HG02870 (cell line): ENCODE results near the gene RORB.

Source experiments
- ATAC-seq: cut with Tn5 transposase; IDR thresholded peaks from one replicate; pipeline ENCODE4 v1.9.1; 2021; ENCODE audit warnings: mild to moderate bottlenecking, moderate library complexity; ENCODE audit not compliant: unreplicated experiment

The RORB gene

DNA sequence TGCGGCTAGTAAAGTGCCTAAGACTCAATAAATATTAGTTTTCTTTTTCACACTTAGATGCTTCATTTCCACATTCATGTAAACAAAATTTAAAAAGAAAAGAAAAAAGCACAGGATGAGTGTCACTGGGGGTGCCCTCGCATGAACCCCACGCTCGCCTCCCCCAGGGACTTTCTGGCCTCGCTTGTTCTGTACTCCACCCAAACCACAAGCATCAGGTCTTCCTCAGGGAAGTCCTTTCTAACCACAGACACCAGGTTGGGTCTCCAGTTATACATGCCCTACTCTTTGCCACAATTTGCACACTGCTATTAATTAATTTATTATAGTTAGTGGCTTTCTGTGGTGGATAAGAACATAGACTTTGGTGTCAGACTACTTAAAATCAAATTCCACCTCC, 92.4 kb downstream of the RORB start:
- no peak for ATAC-seq

DNA sequence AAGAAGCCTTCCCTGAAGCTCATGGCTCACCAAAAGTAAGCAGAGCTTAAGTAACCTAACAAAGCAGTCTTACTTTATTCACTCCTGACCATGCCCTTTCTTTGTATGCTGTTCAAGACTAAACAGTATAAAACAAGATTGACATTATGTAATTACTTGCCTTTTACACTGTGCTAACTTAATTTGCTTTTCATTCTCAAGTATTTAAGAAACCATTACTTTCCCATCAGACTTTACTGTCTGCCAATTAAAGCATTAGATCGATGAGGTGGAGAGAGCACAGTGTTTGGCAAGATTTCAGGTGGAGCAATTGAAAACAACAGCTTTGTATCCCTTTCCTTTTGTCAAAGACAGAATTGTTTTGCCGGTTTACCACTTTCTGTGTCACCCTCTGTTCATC, 98.2 kb downstream of the RORB start:
- ATAC-seq, result no peak

DNA sequence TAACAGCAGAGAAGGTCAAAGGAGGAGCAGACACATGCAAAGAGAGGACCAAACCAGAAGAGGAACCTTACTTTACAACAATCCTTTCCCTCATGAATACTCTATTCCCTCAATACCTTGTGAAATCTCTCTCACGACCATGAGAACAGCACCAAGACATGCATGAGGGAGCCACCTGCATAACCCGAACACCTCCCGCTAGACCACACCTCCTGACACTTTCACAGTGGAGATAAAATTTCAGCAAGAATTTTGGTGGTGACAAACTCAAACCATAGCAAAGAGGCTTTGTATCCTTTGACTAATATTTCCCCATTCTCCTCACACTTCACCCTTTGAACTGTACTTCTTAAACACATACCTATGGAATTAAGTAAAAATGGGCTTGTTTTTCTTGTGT, 101.7 kb downstream of the RORB start:
- ATAC-seq, result no peak

DNA sequence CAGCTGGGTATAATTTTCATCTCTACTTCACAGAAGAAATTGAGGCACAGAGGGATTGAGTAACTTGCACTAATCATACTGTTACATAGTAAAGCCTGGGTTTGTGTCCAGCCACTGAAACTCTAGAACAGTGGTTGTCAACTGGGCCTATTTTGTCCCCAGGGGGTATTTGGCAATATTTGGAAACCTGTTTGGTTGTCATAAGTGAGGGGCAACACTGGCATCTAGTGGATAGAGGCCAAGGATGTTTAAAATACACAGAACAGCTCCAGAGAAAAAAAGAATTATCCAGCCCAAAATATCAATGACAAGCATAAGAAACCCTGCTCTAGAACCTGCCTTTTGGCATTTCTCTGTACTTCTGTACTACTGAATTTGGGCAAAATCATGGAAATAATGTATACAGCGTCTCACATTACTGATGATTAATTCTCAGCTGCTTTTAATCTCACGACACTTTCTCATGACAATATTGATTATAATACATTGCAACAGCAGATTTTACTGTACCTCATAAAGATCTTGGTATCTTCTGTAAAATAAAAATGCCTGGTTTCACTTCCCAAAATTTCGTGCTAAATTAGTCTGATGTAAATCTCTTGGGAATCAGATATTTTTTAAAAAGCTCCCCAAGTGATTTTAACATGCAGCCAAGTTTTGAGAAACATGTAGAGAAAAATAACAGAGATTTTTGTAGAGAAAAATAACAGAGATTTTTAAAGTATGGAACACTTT, 112.7 kb downstream of the RORB start:
- ATAC-seq, result no peak

DNA sequence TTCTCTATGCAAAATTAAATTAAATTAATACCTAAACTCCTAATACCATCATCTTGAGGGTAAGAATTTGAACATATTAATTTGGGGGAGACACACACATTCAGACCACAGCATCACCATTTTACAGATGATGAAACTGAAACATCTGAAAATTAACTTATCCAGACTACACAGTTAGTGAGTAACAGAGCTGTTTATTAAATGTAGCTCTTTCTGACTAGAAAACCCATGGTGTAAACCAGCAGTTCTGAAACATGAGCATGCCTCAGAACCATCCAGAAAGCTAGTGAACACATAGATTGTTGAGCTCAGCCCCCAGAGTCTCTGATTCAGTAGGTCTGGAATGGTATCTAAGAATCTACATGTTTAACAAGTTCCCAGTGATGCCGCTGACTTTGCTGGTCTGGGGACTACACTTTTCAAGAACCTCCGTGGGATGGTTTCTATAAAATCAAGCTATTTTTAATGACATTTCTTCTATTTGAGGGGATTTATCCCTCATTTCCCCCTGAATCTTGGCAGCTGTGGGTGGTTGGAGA, 113.5 kb downstream of the RORB start:
- ATAC-seq, result no peak

DNA sequence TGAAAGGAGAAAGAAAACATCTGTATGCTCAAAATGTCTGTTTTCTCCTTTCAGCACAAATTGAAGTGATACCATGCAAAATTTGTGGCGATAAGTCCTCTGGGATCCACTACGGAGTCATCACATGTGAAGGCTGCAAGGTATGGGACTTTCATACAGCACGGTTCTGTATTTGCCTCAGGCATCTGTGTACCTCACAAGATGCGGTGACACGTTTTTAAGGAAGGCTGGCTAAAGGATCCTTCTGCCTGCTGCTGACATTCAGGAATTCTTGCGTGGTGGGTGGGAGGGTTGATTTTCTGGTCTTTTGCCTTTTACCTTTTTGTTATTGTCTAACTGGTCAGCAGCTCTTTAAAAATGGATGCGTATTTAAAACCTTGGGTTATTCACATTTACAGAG, 133.1 kb downstream of the RORB start:
- ATAC-seq, result no peak

DNA sequence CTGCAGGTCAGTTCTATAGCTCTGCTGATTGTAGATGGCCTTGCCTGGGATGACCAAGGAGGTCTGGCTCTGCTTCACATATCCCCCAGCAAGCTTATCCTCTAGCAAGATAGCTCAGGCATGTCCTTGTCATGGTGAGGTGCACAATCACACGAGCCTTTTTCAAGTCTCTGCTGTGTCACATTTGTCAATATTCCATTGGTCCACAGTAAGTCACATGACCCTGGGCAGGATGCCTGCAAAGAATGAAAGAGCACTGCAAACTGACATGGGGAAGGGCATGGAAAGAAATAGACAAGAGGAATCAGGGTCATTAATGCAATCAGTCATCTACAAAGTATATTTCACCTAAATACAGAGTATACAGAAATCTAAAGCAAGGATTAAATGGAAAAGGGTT, 142.0 kb downstream of the RORB start:
- no peak for ATAC-seq

DNA sequence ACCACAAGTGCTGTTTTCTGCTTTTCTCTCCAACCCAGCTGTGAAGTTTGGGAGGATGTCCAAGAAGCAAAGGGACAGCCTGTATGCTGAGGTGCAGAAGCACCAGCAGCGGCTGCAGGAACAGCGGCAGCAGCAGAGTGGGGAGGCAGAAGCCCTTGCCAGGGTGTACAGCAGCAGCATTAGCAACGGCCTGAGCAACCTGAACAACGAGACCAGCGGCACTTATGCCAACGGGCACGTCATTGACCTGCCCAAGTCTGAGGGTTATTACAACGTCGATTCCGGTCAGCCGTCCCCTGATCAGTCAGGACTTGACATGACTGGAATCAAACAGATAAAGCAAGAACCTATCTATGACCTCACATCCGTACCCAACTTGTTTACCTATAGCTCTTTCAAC, 145.2 kb downstream of the RORB start:
- no peak for ATAC-seq

DNA sequence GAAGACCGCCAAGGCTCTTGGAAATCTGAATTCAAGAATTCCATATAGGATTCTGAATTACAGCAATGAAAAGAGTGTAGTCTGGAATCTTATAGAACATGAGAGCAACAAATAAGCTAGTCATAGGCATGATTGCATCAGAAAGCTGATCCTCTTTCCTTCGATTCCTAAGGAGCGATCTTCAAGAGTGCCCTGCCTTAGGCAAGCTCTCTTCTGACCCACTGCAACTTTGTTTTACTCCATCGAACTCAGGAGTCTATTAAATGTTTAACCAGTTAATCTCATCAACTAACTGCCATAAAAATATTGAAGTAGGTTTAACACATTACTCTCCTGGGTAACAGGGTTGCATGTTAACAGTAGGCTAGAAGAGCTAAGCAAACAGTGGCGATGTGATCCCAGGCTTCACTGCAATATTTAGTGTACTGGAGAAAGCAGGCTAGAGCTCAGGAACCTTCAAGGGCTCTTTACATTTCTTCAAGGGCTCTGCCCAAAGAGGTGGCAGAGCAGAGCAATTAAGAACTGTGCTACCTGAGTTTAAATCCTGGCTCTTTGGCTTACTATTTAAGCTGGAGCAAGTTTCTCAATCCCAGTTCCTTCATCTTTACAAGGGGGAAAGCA, 146.3 kb downstream of the RORB start:
- no peak for ATAC-seq

DNA sequence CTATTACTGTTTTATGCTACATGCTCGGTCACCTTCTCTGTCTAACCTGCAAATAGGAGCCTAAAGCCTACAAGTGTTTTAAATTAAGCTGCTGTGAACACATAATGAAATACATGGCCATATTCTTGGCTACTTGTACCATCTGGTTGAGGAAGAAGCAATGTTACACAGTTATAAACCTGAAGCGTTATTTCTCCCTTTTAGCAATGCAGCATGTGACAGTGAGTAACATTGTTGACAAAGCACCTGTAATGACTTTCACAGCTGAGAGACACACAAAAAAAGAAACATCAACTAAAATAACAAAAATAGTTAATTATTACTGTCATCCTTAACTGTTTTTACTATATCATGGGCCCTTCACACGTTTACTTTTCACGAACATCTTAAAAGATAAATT, 146.9 kb downstream of the RORB start:
- no peak for ATAC-seq

DNA sequence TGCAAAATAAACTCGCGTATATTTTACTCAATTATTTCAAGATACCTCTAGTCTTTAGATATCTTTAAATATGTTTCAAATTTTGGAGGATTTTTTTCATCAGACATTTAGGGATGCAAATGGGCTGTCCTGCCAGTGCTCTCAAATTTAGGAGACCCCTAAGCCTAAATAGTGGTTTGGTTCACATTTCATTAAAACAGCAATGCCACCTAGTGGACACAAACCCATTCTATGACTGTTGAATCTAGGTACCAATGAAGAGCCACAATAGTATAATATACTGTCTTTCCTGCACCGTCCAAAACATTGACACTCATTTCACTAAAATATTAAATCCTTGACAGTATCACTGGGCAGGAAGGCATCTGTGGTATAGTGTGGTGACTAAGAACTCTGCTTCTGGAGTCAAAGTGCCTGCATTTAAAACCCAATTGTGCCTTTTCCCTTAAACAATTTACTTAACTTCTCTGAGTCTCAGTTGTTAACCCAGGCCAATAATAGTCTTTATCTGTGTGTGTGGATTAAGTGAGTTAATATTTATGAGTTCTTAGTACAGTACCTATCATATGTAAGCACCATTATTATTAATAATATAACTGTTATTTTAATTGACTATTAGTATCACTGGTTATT, 148.0 kb downstream of the RORB start:
- ATAC-seq, result no peak

DNA sequence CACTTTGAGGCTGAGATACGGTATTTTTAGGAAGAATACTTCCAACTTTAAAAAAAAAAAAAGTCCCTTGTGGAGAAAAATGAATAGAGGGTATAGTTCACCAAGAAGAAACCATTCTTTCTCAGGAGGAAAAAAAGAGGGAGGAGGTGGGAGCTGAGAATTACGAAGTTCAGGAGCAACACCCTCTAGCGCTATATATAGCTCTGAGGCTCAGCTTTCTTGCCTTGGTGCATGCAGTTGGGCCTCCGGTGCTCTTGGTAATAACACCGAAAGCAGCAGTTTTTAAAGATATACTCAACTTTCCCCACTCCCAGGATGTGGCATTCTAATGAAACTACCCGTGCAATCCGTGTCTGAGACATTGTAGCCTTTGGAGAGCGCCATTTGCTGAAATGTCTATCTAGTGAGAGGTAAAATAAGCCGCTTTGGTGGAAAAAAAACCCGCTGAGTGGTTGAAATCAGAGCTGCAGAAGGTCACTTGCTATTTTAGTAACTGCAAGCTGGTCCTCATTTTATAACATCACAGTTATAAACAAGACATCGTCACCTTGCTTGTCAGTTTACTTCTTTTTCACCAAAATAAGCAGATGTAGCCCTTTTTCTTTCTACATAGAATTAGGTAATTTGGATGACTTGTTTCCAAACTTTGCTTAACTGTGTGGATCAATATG, 156.4 kb downstream of the RORB start:
- no peak for ATAC-seq

DNA sequence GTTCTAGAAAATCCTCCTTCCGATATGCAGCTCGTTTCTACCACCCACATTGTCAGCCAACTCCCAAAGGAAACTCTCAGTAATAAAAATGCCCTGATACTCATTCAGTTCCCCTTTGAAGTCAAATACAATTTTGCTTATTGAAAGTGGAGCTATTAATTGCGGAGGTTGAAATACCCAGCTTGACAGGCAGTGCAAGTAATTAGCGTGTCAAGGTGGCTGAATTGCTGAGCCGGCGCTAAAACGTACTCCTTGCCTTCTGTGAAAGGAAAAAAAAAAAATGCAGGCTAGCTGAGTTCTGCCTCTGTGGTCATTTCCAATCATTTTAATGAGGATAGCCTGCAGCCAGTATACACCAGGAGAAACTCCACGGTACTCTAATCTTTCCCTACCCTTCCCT, 165.5 kb downstream of the RORB start:
- no peak for ATAC-seq

DNA sequence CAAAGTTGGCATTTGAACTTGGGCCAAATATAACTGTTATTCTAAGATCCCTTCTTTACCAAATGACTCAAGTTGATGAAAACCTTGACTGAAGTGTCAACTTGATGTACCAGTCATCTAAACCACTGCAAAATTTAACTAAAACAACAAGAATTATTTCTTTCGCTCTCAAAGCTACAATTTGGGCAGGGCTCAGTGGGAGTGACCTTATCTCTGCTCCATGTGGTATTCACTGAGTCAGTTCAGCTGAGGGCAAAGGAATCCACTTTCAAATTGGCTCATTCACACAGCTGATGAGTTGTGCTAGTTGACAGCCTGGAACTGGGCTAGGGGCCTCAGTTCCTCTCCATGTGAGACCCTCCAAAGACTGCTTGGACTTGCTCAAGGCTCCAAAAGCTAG, 166.3 kb downstream of the RORB start:
- no peak for ATAC-seq

DNA sequence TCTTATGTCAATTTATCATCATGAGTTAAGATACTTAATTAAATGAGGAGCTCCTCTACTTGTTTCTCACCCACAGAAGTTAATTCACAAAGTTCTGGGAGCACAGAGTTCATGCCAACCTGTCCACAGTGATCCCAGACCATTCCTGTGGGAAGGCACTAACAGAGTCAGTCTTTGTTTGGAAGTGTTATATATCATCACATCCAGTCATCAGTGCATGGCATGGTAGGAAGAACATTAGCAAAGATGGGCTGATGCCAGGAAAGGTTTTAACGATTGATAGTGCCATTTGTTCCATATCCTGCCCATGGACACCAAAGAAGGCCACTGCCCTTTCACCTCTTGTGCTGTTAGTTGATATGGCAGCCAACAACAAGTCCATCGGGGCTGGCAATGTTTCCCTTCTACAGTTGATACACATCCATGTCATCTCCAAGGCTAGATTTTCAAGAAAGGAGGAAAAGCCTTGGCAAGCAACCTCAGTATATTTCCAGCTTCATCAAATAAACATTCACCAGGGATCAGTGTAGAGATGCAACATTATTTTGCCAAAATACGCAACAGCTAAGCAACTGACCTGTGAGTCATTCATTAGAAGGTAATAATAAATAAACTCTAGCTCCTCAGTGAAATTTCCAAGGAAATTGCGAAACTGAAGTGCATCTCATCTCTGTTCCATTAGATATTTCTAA, 169.6 kb downstream of the RORB start:
- ATAC-seq, result no peak

DNA sequence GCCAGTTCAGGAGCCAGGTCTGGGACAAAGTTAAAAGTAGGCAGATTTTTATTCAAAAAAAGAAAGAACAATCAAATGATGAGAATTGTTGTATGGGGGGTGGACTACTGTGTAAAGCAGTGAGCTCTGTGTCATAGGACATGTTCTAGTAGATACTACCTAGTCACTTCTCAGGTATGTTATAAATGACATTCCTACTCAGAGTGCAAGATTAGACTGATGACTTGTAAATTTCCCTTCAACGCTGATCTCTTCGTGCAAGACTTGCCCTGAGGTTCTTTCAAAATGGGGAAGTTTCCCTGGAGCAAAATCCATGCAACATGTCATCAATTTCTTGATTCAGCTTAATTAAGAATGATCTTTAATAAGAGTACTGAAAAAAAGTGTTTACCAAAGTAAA, 175.1 kb downstream of the RORB start:
- no peak for ATAC-seq

DNA sequence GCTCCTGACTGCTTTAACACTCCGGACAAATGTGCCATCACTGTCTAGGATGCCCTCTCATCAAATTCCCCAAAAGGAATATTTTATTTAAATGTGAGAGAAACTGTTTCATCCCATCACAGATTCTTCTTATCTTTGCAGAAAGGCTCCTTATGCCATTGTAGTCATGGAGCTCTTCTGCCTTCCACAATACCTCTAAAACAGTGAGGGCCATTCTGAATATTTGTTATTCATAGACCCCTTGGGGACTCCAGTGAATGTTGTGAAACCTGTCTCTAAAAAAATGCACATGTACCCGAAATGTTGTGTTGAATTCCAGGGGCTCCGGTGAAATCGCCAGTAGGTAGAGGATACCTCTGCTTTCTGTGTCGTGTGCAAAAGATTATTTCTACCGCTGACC, 176.9 kb downstream of the RORB start:
- no peak for ATAC-seq

DNA sequence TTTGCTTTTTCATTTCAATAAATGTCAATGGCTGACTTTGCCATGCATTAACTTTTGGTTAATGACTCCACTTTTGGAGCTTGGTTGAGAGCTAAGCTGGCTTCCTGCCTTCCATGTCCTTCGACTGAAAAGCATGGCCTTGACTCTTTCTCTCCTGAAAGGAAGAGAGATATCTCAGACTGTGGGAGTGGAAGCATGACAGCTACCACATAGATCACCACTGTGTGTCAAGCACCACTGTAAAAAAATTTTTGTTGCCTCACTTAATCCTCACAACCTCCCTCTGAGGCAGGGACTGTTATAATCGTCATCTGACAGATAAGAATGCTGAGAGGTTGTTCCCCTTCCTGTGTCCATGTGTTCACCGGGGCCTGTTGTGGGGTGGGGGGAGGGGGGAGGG, 184.8 kb downstream of the RORB start:
- ATAC-seq, result no peak

DNA sequence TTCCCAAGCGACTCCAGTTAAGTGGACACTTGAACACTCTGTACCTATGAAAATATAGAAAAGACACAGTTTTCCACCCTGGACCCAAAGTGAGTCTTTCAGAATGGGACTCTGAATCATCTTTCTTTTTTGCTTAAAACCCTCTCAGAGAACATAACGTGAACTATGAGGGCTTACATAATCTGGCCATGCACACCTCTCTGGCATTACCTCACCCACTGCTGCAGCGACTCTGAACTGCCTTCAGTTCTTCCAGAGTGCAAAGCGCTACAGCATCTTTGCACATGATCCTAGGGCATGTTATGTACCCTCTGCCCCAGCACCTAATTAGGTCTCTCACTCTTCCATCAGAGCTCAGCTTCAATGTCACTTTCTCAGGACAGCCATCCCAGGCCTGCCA, 186.2 kb downstream of the RORB start:
- ATAC-seq, result no peak

DNA sequence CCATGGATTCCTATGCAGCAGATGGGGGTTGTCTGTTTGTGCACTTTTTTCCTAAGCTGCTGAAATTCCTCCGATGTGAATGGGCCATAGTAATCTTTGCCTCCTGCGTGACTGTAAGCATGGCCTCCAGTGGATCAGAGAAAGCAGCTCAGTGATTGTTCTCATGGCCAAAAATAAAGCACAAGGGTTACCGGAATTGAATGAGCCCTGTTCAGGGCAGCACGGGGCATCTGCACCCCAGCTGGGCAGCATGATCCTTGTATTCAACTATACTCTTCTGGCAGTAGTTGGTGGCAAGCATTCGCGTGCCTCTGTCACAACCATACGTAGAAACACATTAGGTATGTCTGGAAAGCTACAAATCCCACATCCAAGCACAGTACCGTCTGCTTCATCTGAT, 193.9 kb downstream of the RORB start:
- ATAC-seq, result no peak

DNA sequence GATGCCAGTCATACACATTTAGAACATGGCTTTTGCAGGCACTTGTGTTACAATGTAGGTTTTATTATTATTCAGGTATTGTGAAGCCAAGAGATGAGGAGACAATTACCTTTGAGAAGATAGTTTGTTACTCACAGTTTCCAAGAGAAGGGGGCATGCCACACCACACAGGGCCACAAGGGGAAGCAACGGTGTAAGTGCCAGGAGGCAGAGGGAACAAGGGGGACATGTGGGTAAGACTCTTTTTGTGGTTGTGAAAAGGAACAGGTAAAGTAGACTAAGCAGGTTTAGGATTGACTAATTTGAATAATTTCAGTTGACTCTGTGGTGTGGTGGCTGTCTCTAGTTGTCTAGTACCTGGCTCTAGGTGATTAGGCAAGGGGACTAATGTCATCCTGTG, 199.4 kb downstream of the RORB start:
- no peak for ATAC-seq
